Mammary epithelial cell (primary cell): ENCODE data around the gene CIAO3.

ENCODE experiments used
- EZH2 ChIP-seq: IDR thresholded peaks from 2 replicates; pipeline ENCODE4 v1.6.1; 2012; ENCODE audit warnings: low read length, inconsistent platforms, borderline replicate concordance
- TF ChIP-seq, protein P1 (sequence below), 2 donors: IDR thresholded peaks in 1 of 2; conservative IDR thresholded peaks in 1 of 2; 2 replicates each; pipeline ENCODE4 v1.5.1; 2011 to 2012; ENCODE audit warnings: inconsistent platforms in 2 of 2, low read length in 2 of 2, mild to moderate bottlenecking in 2 of 2, control low read depth in 1 of 2, low read depth in 1 of 2; ENCODE audit not compliant: insufficient read depth in 1 of 2; ENCODE audit errors: extremely low read depth in 1 of 2

DNA sequence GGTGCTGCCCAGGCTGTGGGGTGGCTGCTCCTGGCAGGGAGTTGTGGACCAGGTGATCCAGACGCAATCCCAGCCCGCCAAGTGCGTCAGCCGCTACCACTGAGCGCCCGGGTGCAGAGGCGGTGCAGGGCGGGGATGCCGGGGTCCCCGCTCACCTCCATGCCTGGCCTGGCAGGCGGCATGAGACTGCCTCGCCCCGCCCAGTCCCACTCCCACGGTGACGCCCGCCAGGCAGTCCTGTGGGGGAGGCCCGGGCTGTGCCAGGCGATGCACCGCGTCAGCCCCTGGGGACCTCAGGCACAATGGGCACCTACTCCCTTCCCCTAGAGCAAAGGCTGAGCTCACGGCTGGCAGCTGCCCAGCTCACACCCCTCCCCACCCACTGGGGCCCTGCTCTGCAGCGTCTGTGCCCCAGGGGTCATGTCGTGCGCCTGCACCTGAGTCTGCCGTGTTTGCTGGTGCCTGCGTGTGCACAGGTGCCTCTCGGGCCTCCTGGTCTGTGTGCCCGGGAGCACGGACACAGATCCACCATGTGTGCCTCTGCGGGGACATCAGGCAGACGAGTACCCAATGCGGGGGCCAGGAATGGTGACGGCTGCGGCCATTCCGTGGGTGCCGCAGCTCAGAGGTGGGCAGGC is 42.1 kb upstream of the CIAO3 start:
- TF ChIP-seq, protein P1, sequence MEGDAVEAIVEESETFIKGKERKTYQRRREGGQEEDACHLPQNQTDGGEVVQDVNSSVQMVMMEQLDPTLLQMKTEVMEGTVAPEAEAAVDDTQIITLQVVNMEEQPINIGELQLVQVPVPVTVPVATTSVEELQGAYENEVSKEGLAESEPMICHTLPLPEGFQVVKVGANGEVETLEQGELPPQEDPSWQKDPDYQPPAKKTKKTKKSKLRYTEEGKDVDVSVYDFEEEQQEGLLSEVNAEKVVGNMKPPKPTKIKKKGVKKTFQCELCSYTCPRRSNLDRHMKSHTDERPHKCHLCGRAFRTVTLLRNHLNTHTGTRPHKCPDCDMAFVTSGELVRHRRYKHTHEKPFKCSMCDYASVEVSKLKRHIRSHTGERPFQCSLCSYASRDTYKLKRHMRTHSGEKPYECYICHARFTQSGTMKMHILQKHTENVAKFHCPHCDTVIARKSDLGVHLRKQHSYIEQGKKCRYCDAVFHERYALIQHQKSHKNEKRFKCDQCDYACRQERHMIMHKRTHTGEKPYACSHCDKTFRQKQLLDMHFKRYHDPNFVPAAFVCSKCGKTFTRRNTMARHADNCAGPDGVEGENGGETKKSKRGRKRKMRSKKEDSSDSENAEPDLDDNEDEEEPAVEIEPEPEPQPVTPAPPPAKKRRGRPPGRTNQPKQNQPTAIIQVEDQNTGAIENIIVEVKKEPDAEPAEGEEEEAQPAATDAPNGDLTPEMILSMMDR (conservative IDR thresholded peaks at IDR 0.05 in 1 of 2, IDR thresholded peaks at IDR 0.05 in 1 of 2; ENCODE audit: extremely low read depth in 1 of 2, insufficient read depth in 1 of 2, low read depth in 1 of 2, low read length in 2 of 2), result no peak
- TF ChIP-seq EZH2, result no peak
